Measurements from ENCODE around the gene USO1.

GRCh38 chr4:75777589-75777988, 53.2 kb downstream of the USO1 start:
- TF ChIP-seq CTCF (IDR thresholded peaks at IDR 0.05) (no peak), POLR2A (IDR thresholded peaks at IDR 0.05) (no peak)

All from body of pancreas (tissue), 4 donors.